Neuronal stem cell (in vitro differentiated cells): ENCODE results near the gene MRPL24.

Source experiments
- DNase-seq: peaks from one replicate; pipeline ENCODE4 v3.0.0-alpha.2; 2013; ENCODE audit warnings: low spot score
- H2AFZ ChIP-seq: one replicate; pipeline ENCODE4 v1.6.1; 2013; ENCODE audit warnings: mild to moderate bottlenecking, low read length, inconsistent platforms
- H2AK5ac ChIP-seq: 2 replicates; pipeline ENCODE4 v1.6.1; 2013; ENCODE audit warnings: low read depth, mild to moderate bottlenecking, inconsistent platforms, low read length, moderate library complexity, mixed read lengths
- H2BK120ac ChIP-seq: 2 replicates; pipeline ENCODE4 v1.6.1; 2013; ENCODE audit warnings: low read depth, mild to moderate bottlenecking, inconsistent platforms, low read length, moderate library complexity, mixed read lengths
- H2BK12ac ChIP-seq: one replicate; pipeline ENCODE4 v1.6.1; 2013; ENCODE audit warnings: low read length, inconsistent platforms
- H2BK15ac ChIP-seq: 2 replicates; pipeline ENCODE4 v1.6.1; 2013; ENCODE audit warnings: mild to moderate bottlenecking, low read length, inconsistent platforms, mixed read lengths
- H2BK5ac ChIP-seq: one replicate; pipeline ENCODE4 v1.6.1; 2013; ENCODE audit warnings: inconsistent platforms, mild to moderate bottlenecking, low read length, moderate library complexity
- H3K14ac ChIP-seq: one replicate; pipeline ENCODE4 v1.6.1; 2013; ENCODE audit warnings: low read length, inconsistent platforms
- H3K18ac ChIP-seq: 2 replicates; pipeline ENCODE4 v1.6.1; 2013; ENCODE audit warnings: low read length, inconsistent platforms
- H3K23ac ChIP-seq: 2 replicates; pipeline ENCODE4 v1.6.1; 2013; ENCODE audit warnings: low read depth, mild to moderate bottlenecking, mixed read lengths, low read length, inconsistent platforms; ENCODE audit not compliant: poor library complexity
- H3K27ac ChIP-seq: replicated peaks from 3 replicates; pipeline ENCODE4 v1.5.1; 2013; ENCODE audit warnings: low read length, inconsistent platforms
- H3K27me3 ChIP-seq, 3 experiments: 2 replicates each; pipeline ENCODE4 v1.6.1; 2013; ENCODE audit warnings: low read length in 3 of 3, mild to moderate bottlenecking in 2 of 3, inconsistent platforms in 1 of 3, low read depth in 1 of 3, mixed read lengths in 1 of 3, moderate library complexity in 1 of 3; ENCODE audit not compliant: control insufficient read depth in 3 of 3, insufficient read depth in 3 of 3
- H3K36me3 ChIP-seq, 2 donors: replicated peaks in 1 of 2; 2 replicates each; pipeline ENCODE4 v1.6.1; 2013; ENCODE audit warnings: low read length in 2 of 2; ENCODE audit not compliant: control insufficient read depth in 2 of 2, insufficient read depth in 2 of 2
- H3K4ac ChIP-seq: 2 replicates; pipeline ENCODE4 v1.6.1; 2013; ENCODE audit warnings: inconsistent platforms, mild to moderate bottlenecking, low read length, moderate library complexity
- H3K4me1 ChIP-seq, 2 donors: 1 replicate in 1 of 2; 2 replicates in 1 of 2; pipeline ENCODE4 v1.6.1; 2013; ENCODE audit warnings: low read length in 2 of 2, low read depth in 1 of 2; ENCODE audit not compliant: control insufficient read depth in 2 of 2, insufficient read depth in 1 of 2
- H3K4me2 ChIP-seq: one replicate; pipeline ENCODE4 v1.6.1; 2013; ENCODE audit warnings: mild to moderate bottlenecking, low read length, inconsistent platforms; ENCODE audit not compliant: insufficient read depth, poor library complexity, severe bottlenecking
- H3K4me3 ChIP-seq, 2 donors: 2 replicates each; pipeline ENCODE4 v1.5.1; 2013; ENCODE audit warnings: low read length in 2 of 2, mild to moderate bottlenecking in 2 of 2, inconsistent platforms in 1 of 2, moderate library complexity in 1 of 2
- H3K79me1 ChIP-seq: one replicate; pipeline ENCODE4 v1.6.1; 2013; ENCODE audit warnings: low read depth, mild to moderate bottlenecking, inconsistent platforms, low read length, moderate library complexity
- H3K9ac ChIP-seq: one replicate; pipeline ENCODE4 v1.6.1; 2013; ENCODE audit warnings: mild to moderate bottlenecking, low read depth, low read length, inconsistent platforms; ENCODE audit not compliant: poor library complexity
- H3K9me3 ChIP-seq, 2 donors: replicated peaks in 1 of 2; 2 replicates each; pipeline versions ENCODE3 to v1.6.1; 2013; ENCODE audit warnings: low read length in 2 of 2, mild to moderate bottlenecking in 2 of 2, inconsistent platforms in 1 of 2, low read depth in 1 of 2, mixed read lengths in 1 of 2, moderate library complexity in 1 of 2; ENCODE audit not compliant: control insufficient read depth in 2 of 2, insufficient read depth in 1 of 2
- H4K8ac ChIP-seq: one replicate; pipeline ENCODE4 v1.6.1; 2013; ENCODE audit warnings: low read depth, mild to moderate bottlenecking, inconsistent platforms, low read length, moderate library complexity
- H4K91ac ChIP-seq: one replicate; pipeline ENCODE4 v1.6.1; 2013; ENCODE audit warnings: low read length, low read depth, mild to moderate bottlenecking, inconsistent platforms; ENCODE audit not compliant: poor library complexity
- whole genome bisulfite sequencing, 2 donors: extraction: QIAGEN DNeasy Blood & Tissue Kit; methylation state at CpG; one replicate each; pipeline ENCODE4 v1.1.7; 2013; ENCODE audit warnings: missing lambda C conversion rate in 2 of 2, mixed read lengths in 1 of 2; ENCODE audit not compliant: insufficient read length in 2 of 2, insufficient replicate concordance in 1 of 2; ENCODE audit errors: extremely low coverage in 2 of 2; 5-methylcytosine and 5-hydroxymethylcytosine counted together

MRPL24 gene

DNA sequence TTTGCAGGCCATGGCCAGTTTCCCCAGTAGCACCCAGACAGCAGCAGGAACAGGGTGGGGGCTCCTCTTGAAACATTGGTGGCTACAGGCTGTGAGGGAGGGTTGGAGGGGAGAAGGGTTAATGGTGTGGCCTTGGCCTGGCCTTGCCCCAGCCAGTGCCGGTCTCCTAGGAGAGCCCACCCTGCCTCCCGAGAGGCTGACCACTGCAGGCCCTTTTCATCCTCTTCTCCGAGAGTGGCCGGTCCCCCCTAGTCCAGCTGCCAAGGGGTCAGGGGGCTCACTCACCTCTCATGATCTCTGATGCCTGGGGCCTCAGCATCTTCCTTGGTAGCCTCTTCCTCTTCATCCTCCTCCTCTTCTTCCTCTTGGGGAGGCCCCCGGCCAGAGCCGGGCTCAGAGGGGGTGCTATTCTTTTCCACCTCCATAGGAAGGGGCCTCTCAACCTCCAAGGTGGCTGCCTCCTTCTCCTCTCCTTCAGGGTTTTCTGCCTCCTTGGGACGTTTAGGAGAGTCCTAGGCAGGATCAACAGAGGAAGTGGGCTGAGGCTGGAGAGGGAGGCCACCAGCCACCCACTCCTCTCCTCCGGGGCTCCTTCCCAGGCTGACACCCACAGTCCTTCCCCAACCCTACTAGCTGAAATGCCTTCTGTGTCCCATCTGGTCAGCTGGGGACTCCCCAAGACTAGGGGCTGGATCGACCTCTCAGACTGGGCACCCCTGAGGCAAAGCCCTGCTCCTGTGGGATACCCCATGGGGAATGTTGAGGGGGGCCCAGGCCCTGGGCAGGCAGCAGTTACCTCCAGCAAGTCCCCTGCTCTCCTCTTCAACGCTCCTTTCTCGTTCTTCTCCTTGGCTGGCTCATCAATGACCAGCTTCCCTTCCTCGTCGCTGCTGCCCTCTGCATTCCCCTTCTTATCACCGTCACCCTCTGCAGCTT lies 2.7 kb upstream of the MRPL24 start:
- H2BK5ac ChIP-seq = no peak overlapping the region
- H3K27ac ChIP-seq = no peak overlapping the region
- no peak overlapping the region for H2BK12ac ChIP-seq
- no peaks in the 10 kb centered on the region for H3K27me3 ChIP-seq
- no peak for DNase-seq
- peak overlapping the region; percentile 43 for H3K23ac ChIP-seq
- peaks cover 7% of the 10 kb centered on the region for H3K79me1 ChIP-seq
- H4K91ac ChIP-seq = no peak overlapping the region
- H2BK15ac ChIP-seq = no peak overlapping the region
- WGBS, 2 donors = no CpG with 5 or more reads among the region's 14 CpGs
- peaks cover 24 to 53% of the 10 kb centered on the region in 2 donors for H3K36me3 ChIP-seq
- H3K4ac ChIP-seq = no peak overlapping the region
- no peak overlapping the region for H3K9ac ChIP-seq
- H3K4me3 ChIP-seq = no peak overlapping the region
- H2AK5ac ChIP-seq = no peak overlapping the region
- H4K8ac ChIP-seq = no peak overlapping the region
- H3K4me2 ChIP-seq = no peak overlapping the region
- H2BK120ac ChIP-seq = no peak overlapping the region
- no peak overlapping the region for H3K14ac ChIP-seq
- H2AFZ ChIP-seq = no peak overlapping the region
- H3K9me3 ChIP-seq = no peaks in the 10 kb centered on the region
- H3K4me1 ChIP-seq = peaks cover 27 to 39% of the 10 kb centered on the region in 2 donors
- H3K18ac ChIP-seq = no peak overlapping the region

DNA sequence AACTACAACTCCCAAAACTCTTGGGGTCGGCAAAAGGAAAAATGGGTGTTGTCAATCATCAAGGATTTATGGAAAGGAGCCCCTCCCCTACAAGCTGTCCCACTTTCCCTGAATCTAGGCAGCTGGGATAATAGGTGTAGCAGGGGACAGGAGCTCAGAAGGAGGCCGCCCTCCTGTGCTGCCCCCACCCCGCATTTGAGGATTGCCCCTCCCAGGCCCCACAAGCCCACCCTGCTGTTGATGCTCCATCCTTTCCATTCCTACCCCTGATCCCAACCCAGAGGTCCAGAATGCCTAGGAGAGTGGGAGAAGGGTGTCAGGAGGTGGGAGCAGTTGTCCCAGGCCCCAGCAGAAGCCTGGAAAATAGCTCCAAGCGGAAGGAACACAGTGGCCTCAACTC lies 1.9 kb upstream of the MRPL24 start:
- Histone ChIP-seq H2BK5ac (no peak overlapping the region), H3K27ac (no peak overlapping the region), H3K4me2 (no peak overlapping the region), H3K9me3 (no peaks in the 10 kb centered on the region), H3K79me1 (peaks cover 7% of the 10 kb centered on the region), H3K36me3 (peaks cover 26 to 58% of the 10 kb centered on the region in 2 donors), H3K4me1 (peaks cover 19 to 31% of the 10 kb centered on the region in 2 donors), H2BK12ac (no peak overlapping the region), H2BK120ac (no peak overlapping the region), H4K91ac (no peak overlapping the region), H3K18ac (no peak overlapping the region), H3K4ac (no peak overlapping the region), H3K14ac (no peak overlapping the region), H3K9ac (no peak overlapping the region), H3K4me3 (no peak overlapping the region), H3K23ac (no peak overlapping the region), H2AFZ (no peak overlapping the region), H4K8ac (no peak overlapping the region), H3K27me3 (no peaks in the 10 kb centered on the region), H2BK15ac (no peak overlapping the region), H2AK5ac (no peak overlapping the region)
- DNase-seq = no peak
- no CpG with 5 or more reads among the region's 4 CpGs for WGBS, 2 donors

DNA sequence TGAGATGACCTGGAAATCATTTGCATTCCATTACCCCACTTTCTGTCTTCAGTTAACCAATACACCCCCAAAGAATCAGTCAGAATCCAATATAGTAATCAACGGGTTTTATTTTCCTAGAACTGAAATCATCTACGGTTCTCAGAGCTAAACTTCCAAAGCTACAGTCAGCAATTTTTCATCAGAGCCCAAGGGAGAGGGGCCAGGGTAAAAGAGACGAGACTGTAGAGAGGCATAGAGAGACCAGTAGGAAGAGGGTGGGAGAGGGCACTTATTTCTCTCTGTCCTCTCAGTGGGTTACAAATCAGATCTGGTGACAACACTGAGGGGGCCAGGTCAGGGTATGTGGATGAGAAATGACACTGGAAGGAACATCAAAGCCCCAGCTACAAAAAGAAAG lies 1.1 kb upstream of the MRPL24 start:
- H3K4me1 ChIP-seq = peaks cover 16 to 24% of the 10 kb centered on the region in 2 donors
- H3K79me1 ChIP-seq = peaks cover 7% of the 10 kb centered on the region
- no peaks in the 10 kb centered on the region for H3K9me3 ChIP-seq
- no peak overlapping the region for H2BK5ac ChIP-seq
- H3K4me3 ChIP-seq = no peak overlapping the region
- no peak for DNase-seq
- no CpG with 5 or more reads among the region's 3 CpGs for WGBS, 2 donors
- no peak overlapping the region for H3K4ac ChIP-seq
- no peak overlapping the region for H2BK15ac ChIP-seq
- H3K9ac ChIP-seq = no peak overlapping the region
- no peak overlapping the region for H4K91ac ChIP-seq
- peaks cover 32 to 66% of the 10 kb centered on the region in 2 donors for H3K36me3 ChIP-seq
- no peak overlapping the region for H2BK12ac ChIP-seq
- H3K27ac ChIP-seq = peak overlapping the region; percentile 62
- no peak overlapping the region for H3K14ac ChIP-seq
- H2BK120ac ChIP-seq = no peak overlapping the region
- H3K23ac ChIP-seq = no peak overlapping the region
- H3K4me2 ChIP-seq = no peak overlapping the region
- H2AK5ac ChIP-seq = no peak overlapping the region
- H3K18ac ChIP-seq = no peak overlapping the region
- H3K27me3 ChIP-seq = no peaks in the 10 kb centered on the region
- no peak overlapping the region for H4K8ac ChIP-seq
- H2AFZ ChIP-seq = no peak overlapping the region

DNA sequence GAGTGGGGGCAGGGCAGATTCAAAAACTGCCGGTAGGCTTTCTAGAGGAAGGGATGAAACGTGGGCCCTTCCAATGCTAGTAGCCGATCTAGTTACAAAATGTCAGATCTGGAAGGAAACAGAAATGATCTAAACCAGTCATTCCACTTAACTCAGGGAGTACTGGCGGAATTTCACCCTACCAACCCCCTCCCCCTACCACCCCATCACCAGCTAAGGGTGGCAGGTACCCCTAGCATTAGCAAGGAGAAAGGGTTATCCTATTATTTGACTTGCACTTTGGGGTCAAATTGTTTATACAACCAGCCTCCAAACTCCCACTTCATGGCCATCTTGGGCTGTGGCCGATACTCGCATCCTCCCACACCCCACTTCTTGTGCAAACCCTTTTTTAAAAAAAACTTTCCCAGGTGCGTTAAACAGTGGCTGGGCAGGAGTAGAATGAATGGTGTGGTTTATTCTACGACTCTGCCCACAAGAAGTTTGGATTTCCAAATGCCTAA lies 644 bp upstream of the MRPL24 start:
- Histone ChIP-seq H2AK5ac (no peak overlapping the region), H3K14ac (no peak overlapping the region), H3K4me3 (peak overlapping the region in 1 of 2 donors; percentile 19), H2BK12ac (no peak overlapping the region), H3K18ac (no peak overlapping the region), H2BK120ac (no peak overlapping the region), H2BK5ac (no peak overlapping the region), H3K4ac (no peak overlapping the region), H3K9ac (no peak overlapping the region), H4K91ac (no peak overlapping the region), H3K27ac (peak overlapping the region; percentile 62), H3K79me1 (peaks cover 7% of the 10 kb centered on the region), H2BK15ac (no peak overlapping the region), H3K9me3 (no peaks in the 10 kb centered on the region), H3K27me3 (no peaks in the 10 kb centered on the region), H3K23ac (no peak overlapping the region), H3K4me1 (peaks cover 16 to 22% of the 10 kb centered on the region in 2 donors), H3K4me2 (peak overlapping the region; percentile 51), H4K8ac (no peak overlapping the region), H2AFZ (peak overlapping the region; percentile 71), H3K36me3 (peaks cover 34 to 71% of the 10 kb centered on the region in 2 donors)
- WGBS, 2 donors = no CpG with 5 or more reads among the region's 8 CpGs
- DNase-seq = no peak
